H7 (cell line): Measurements from ENCODE around the gene CATSPER4. TPM values are rescaled to one million over a fixed set of nuclear protein-coding genes. Genes with fewer than 3 reads are reported as not detected.

ENCODE experiments used
- DNase-seq: peaks from one replicate; pipeline ENCODE4 v3.0.0; 2012
- H3K27me3 ChIP-seq: 2 replicates; pipeline ENCODE4 v1.6.0; 2011; ENCODE audit warnings: mild to moderate bottlenecking, low read length; ENCODE audit not compliant: control insufficient read depth, insufficient read depth
- H3K36me3 ChIP-seq: replicated peaks from 2 replicates; pipeline ENCODE4 v1.5.1; 2011; ENCODE audit warnings: low read length; ENCODE audit not compliant: control insufficient read depth, insufficient read depth
- H3K4me3 ChIP-seq: 2 replicates; pipeline ENCODE4 v1.5.1; 2011; ENCODE audit warnings: low read depth, mild to moderate bottlenecking, control low read depth, low read length, moderate library complexity; ENCODE audit not compliant: insufficient read depth
- total RNA-seq: library from RNA; depleted of rRNA; stranded (reverse); fragments of >200 nt; shearing (Covaris generic); gene quantifications from 2 replicates; pipeline ENCODE4 v1.2.3, GENCODE V29; 2014

CATSPER4 gene
- total RNA-seq, 1 experiment from 2014 or later = 0.10 TPM

DNA sequence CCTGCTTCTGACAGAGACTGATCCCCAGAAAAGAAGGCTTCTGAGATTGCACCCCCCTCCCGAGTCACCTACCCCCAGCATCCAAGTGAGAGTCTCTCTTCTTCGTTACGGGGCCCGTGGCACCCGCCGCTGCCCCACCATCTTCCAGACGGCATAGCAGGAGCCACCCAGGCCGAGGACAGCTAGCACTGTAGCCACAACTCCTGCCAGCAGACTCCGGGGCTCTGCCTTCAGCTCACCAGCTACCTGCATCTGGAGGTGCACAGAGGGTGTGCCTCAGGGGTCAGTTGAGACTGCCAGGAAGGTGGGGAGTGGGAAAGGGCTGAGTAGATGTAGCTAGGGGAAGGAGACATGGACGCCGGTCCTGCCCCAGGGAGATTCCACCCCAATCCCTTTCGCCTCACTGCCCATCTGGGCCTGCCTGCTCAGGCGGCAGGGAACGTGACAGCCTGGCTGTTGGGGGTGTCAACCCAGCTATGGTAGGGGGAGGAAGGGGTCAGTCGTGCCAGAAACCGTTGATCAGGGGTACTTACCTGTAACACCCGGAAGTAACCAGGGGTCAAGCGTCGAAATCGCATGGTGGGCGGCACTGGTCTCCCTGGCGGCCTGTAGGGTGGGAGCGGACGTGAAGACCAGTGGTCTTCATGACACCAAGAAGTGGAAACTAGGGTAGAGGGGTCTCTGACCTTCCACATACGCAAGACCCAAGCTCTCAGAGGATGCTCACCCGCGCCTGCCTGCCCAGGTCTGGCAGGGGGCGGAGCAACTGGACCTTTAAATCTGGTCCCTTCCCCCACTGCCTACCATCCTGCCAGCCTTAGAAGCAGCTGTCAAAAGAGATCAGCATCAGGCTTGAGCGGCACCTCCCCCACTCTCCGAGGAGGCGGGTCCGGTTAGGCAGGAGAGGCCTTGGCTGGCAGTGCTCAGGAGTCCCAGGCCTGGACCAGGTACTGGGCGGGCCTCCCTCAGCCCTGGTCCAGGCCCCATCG lies 19.0 kb upstream of the CATSPER4 start, which contains the start of gene ZNF593OS:
ZNF593OS (minus strand) TSS at position 749 of the 989 bp plus-strand sequence; CDS start at position 578, 171 bp downstream.
- Histone ChIP-seq H3K4me3 (no peak within 1 kb of the TSS; the same call in 1 of the 2 replicates), H3K36me3 (peaks cover 4% of the 10 kb centered on the region), H3K27me3 (peaks cover 5% of the 10 kb centered on the region; the same call in 1 of the 2 replicates)
- DNase-seq = peak; percentile 61

DNA sequence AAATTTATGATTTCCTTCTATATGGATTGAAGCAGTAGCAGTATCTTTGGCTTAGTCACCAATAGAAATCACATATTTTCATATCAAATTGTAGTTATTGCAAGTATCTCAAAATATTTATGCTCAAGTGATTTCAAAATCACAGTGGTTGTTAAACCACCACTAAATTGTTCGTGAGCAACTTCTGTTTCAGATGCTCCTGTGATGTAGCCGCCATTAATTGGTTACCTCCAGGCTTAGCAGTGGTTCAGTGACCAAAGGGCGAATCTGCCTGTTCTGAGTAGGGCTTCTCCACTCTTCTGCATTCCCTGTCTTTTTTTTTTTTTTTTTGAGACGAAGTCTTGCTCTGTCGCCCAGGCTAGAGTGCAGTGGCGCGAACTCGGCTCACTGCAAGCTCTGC lies 15.1 kb upstream of the CATSPER4 start:
- no peaks in the 10 kb centered on the region for H3K27me3 ChIP-seq
- no peak overlapping the region for H3K4me3 ChIP-seq
- H3K36me3 ChIP-seq = peaks cover 4% of the 10 kb centered on the region
- DNase-seq = no peak

GRCh38 chr1:26177182-26177684 lies 13.2 kb upstream of the CATSPER4 start, which contains the start of gene CNKSR1:
CNKSR1 (plus strand) TSS chr1:26177491; CDS start chr1:26177548, 57 bp downstream.
- H3K4me3 ChIP-seq = peak within 1 kb of the TSS; percentile 45
- peak; percentile 98 for DNase-seq
- peaks cover 1% of the 10 kb centered on the region; the same call in 1 of the 2 replicates for H3K36me3 ChIP-seq
- no peaks in the 10 kb centered on the region for H3K27me3 ChIP-seq

DNA sequence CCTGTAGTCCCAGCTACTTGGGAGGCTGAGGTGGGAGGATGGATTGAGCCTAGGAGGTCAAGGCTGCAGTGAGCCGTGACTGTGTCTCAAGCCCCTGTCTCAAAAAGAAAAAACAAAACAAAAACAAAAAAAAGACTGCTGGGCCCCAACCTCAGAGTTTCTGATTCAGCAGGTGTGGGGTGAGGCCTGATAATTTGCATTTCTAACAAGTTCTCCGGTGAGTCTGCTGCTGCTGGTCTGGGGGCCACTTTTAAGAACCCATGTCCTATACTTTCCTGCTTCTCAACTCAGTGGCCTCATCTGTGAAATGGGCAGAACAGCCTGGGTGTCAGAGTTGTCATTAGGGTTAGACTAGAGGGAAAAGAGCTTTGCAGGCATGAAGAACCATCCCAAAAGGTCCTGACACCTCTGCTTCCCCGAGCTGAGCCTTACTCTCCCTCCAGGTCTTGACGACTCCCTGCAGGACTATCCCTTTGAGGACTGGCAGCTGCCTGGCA lies 10.3 kb upstream of the CATSPER4 start:
- H3K27me3 ChIP-seq = no peaks in the 10 kb centered on the region
- no peak for DNase-seq
- H3K4me3 ChIP-seq = no peak overlapping the region

GRCh38 chr1:26181586-26182382 lies 8.6 kb upstream of the CATSPER4 start:
- no peak for DNase-seq
- Histone ChIP-seq H3K36me3 (peaks cover 1% of the 10 kb centered on the region), H3K27me3 (no peaks in the 10 kb centered on the region), H3K4me3 (no peak overlapping the region)

More for the DNA sequence above, 10.3 kb upstream of the CATSPER4 start:
- peaks cover 1% of the 10 kb centered on the region for H3K36me3 ChIP-seq

DNA sequence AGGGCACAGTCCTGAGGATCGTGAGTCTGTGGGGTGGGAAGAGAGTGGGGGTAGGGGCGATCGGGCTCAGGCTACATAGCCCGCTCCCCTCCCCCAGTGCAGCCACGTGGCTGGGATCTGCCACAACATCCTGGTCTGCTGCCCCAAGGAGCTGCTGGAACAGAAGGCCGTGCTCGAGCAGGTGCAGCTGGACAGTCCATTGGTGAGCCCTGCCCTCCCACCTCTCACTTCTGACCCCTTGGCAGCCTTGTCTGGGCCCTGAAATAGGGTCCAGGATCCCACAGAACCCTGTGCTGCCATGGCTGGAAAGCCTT lies 8.1 kb upstream of the CATSPER4 start:
- H3K4me3 ChIP-seq = no peak overlapping the region
- H3K27me3 ChIP-seq = no peaks in the 10 kb centered on the region
- peaks cover 1% of the 10 kb centered on the region for H3K36me3 ChIP-seq
- no peak for DNase-seq

DNA sequence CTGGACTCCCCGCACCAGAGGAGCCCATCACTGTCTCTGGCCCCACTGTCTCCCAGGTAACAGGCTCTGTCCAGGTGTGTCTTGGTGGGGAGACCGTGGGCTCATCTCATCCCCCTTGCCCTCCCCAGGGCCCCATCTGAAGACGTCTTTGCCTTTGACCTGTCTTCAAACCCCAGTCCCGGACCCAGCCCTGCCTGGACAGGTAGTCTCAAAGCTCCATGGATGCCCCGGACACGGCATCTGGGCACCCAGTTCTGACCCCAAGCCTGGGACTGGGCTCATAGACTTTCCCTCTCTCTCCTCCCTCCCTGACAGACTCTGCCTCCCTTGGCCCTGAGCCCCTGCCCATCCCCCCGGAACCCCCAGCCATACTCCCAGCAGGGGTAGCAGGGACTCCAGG lies 6.3 kb upstream of the CATSPER4 start:
- Histone ChIP-seq H3K36me3 (peaks cover 2% of the 10 kb centered on the region), H3K4me3 (no peak overlapping the region), H3K27me3 (no peaks in the 10 kb centered on the region)
- DNase-seq = peak; percentile 46

DNA sequence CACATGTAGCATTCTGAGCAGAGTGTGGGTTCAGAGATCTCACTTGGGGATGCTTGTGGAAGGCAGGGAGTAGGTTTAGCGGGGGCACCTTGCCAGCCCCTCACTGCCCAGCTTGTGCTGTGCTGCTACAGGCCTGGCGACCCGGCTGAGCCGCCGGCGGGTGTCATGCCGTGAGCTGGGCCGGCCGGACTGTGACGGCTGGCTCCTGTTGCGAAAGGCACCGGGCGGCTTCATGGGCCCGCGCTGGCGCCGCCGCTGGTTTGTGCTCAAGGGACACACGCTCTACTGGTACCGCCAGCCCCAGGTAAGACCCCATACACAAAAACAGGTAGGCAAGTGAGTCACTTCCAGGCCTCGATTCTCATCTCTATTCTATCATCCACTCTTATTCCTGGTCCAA lies 5.5 kb upstream of the CATSPER4 start:
- Histone ChIP-seq H3K36me3 (peaks cover 2% of the 10 kb centered on the region), H3K4me3 (no peak overlapping the region), H3K27me3 (no peaks in the 10 kb centered on the region)
- peak; percentile 48 for DNase-seq

DNA sequence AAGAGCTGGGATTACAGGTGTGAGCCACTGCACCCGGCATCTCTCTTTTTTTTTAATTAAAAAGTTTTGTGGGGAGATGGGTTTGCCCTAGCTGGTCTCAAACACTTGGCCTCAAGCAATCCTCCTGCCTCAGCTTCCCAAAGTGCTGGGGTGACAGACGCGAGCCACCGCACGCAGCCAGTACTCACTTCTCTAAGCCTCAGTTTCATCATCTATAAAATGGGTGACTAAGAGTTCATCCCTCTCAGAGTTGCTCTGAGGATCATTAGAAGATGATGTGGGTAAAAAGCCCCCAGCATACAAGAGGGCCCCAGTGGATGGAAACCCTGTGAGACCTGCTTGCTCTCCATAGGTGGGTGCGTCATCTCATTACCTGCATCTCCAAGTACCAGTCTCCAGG lies 2.5 kb upstream of the CATSPER4 start:
- Histone ChIP-seq H3K4me3 (no peak overlapping the region), H3K36me3 (peaks cover 1% of the 10 kb centered on the region), H3K27me3 (no peaks in the 10 kb centered on the region)
- no peak for DNase-seq

- DNase-seq = no peak
- H3K4me3 ChIP-seq = no peak overlapping the region
- H3K36me3 ChIP-seq = peaks cover 1% of the 10 kb centered on the region
- H3K27me3 ChIP-seq = no peaks in the 10 kb centered on the region; the same call in 1 of the 2 replicates
These were observed 1.9 kb upstream of the CATSPER4 start for GRCh38 chr1:26188477-26188876.

DNA sequence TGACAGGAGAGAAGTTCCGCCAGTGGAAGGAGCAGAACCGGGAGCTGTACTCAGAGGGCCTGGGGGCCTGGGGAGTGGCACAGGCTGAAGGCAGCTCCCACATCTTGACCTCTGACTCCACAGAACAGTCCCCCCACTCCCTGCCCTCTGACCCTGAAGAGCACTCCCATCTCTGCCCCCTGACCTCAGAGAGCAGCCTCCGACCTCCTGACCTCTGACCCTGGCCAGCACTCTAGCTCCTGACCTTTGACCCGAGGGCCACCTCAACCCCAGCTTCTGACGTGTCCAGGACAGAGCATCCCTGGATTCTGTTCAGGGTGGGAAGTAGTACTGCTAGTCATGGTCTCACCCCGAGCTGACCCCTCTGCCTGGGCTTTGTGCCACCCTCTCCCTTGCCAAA lies 1.1 kb upstream of the CATSPER4 start:
- no peak overlapping the region for H3K4me3 ChIP-seq
- no peaks in the 10 kb centered on the region; the same call in 1 of the 2 replicates for H3K27me3 ChIP-seq
- no peak for DNase-seq
- H3K36me3 ChIP-seq = peaks cover 1% of the 10 kb centered on the region

DNA sequence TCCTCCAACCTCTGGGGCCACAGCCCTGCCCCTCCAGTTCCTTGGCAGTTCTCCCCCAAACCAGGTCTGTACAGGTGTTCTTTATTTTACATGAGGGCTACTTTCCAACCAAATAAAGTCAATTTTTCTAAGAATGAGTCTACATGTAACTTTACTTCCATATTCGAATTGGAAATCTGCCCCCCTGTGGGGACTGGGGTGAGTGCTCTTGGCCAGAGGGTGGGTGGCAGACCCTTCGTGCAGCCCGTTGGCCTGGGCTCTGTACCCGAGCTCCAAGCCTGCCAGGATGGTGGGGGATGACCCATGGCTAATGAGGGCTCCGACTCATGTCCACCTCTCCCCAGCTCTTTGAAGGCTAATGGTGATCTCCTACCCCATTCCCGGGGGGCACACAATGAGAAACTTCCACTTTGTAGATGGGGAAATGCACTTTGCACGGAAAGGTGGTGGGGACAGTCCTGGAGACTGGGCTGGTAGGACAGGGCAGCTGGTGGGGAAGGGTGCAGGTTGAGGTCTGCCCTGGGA lies 589 bp upstream of the CATSPER4 start:
- Histone ChIP-seq H3K36me3 (peaks cover 1% of the 10 kb centered on the region), H3K4me3 (no peak overlapping the region), H3K27me3 (no peaks in the 10 kb centered on the region; the same call in 1 of the 2 replicates)
- DNase-seq = peak; percentile 65

DNA sequence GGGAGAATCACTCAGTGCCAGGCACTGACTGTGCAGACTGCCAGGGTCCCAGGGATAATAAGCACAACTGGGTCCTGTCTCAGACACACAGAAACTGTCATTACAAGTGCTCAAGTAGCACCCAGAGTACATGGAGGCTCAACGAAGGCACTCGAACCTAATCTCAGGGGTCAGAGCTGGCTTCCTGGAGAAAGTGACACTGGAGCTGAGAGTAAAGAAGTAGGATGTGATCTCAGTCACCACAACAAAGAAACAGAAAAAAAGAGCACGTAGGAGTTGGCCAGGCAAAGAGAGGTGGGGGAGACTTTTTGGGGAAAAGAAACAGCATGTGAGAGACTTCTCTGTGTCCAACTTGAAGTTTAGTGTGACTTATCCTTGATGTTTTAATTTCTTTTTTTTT lies 1.3 kb downstream of the CATSPER4 start:
- no peaks in the 10 kb centered on the region; the same call in 1 of the 2 replicates for H3K27me3 ChIP-seq
- no peak overlapping the region for H3K4me3 ChIP-seq
- peaks cover 1% of the 10 kb centered on the region for H3K36me3 ChIP-seq
- no peak for DNase-seq

DNA sequence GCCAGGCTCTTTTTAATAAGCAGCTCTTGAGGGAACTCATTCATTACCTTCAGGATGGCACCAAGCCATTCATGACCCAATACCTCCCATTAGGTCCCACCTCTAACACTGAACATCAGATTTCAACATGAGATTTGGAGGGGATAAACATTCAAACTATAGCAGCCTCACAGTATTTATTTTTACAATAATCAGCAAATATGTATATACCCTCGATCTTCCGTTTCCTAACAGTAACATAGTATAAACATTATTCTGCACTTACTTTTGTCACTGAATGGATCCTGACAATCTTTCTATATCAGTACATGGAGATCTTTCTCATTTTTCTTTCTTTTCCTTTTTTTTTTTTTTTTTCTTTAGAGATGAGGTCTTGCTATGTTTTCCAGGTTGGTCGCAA lies 5.4 kb downstream of the CATSPER4 start:
- Histone ChIP-seq H3K27me3 (no peaks in the 10 kb centered on the region; the same call in 1 of the 2 replicates), H3K4me3 (no peak overlapping the region), H3K36me3 (no peaks in the 10 kb centered on the region)
- DNase-seq = no peak
